Stimulated activated CD4-positive, alpha-beta T cell treated with anti-CD3 and anti-CD28 coated beads, Interleukin-15, amount 100 ng/mL, for 24 hours (primary cell): ENCODE data around the gene PLEKHN1.
A peak's percentile ranks its signal among the peaks of the same experiment; 100 is the strongest.

Experiments used
- DNase-seq: peaks from one replicate; pipeline ENCODE4 v3.0.0-alpha.2; 2020

Gene PLEKHN1, protein sequence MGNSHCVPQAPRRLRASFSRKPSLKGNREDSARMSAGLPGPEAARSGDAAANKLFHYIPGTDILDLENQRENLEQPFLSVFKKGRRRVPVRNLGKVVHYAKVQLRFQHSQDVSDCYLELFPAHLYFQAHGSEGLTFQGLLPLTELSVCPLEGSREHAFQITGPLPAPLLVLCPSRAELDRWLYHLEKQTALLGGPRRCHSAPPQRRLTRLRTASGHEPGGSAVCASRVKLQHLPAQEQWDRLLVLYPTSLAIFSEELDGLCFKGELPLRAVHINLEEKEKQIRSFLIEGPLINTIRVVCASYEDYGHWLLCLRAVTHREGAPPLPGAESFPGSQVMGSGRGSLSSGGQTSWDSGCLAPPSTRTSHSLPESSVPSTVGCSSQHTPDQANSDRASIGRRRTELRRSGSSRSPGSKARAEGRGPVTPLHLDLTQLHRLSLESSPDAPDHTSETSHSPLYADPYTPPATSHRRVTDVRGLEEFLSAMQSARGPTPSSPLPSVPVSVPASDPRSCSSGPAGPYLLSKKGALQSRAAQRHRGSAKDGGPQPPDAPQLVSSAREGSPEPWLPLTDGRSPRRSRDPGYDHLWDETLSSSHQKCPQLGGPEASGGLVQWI

DNA sequence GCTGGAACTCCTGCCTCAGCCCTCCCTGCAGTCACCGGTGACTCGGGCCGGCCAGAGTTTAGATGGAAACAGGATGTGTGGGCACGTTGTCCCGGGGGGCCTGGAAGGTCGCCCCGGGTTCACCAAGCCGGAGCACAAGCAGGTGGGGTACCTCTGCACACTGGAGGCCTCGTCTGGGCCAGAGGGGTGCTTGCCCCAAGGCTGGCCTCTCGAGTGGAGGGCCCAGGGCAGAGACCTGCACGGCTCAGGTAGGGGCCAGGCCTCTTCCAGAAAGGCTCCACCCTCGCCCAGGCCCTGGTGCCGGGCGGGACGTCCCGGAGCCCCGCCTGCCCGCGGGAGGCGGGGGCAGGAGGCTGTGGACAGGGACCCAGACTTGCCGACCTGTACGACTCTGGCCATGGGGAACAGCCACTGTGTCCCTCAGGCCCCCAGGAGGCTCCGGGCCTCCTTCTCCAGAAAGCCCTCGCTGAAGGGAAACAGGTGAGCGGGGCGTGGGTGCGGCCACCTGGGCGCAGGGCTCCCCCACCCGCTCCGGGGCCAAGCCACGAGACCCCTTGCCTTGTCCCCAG, at the start of gene PLEKHN1:
Gene PLEKHN1, plus strand, starts transcription at position 348 of the 569 bp plus-strand sequence. Its CDS starts 50 bp downstream, at position 398.
- peak; percentile 64 for DNase-seq

DNA sequence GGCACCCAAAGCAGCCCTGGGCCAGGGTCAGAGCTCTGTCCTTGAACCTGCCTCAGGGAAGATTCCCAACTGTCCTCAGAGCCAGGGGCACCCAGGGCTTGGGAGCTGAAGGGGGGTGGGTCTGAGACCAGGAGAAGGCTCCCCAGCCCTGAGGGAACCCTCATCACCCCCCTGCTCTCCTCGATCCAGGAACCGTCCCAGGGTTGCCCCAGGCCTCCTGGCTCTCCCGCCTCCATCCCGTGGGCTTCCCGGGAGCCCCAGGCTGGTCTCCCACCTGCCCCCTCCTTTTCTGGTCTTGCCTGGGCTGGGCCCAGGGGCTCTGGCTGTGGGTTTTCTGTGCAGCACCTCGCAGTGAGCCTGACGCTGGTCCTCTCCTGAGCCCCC, 49.2 kb upstream of the PLEKHN1 start:
- no peak for DNase-seq

- DNase-seq: no peak
These were observed 48.7 kb upstream of the PLEKHN1 start for GRCh38 chr1:917466-918091.

- DNase-seq: no peak
These were observed 47.9 kb upstream of the PLEKHN1 start for GRCh38 chr1:918353-918752.

DNA sequence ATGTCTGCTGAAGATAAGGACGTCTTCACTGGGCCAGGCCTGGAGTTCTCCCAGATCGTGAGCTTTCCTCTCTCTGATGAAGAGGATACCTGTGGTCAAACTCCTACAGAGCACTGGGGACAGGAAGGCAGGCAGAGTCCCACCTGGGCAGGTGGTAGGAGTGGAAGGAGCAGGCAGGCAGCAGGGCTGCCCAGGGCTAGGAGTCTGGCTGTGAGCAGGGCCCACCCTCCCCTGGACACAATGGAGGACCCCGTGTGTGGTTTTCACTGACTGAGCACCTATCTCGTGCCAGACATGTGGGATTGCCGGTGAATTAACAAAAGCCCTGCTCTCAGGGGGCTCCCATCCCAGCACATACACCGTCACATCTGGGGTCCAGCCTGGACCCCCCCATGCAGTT, 47.4 kb upstream of the PLEKHN1 start:
- no peak for DNase-seq

- no peak for DNase-seq
These were observed 46.9 kb upstream of the PLEKHN1 start for GRCh38 chr1:919271-919872.

- DNase-seq: no peak
These were observed 46.3 kb upstream of the PLEKHN1 start for GRCh38 chr1:920010-920409.

DNA sequence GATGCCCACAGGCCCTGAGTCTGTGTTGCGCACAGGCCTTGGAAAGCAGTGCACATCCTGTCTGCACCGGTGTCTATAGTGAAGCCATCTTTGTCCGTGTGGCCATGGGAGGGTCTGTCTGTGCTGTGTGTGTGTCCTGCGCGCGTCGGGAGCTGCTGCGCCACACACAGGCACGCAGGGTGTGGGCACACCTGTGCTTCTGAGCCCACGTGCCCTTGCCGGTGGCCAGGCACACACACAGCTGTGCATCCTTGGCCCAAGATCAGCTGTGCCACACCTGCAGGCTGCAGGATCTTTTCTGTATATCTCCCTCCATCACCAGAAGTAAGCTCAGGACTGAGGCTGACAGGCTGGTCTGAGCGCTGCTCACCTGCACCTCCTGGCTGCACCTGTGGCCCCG, 45.8 kb upstream of the PLEKHN1 start:
- DNase-seq: no peak

DNA sequence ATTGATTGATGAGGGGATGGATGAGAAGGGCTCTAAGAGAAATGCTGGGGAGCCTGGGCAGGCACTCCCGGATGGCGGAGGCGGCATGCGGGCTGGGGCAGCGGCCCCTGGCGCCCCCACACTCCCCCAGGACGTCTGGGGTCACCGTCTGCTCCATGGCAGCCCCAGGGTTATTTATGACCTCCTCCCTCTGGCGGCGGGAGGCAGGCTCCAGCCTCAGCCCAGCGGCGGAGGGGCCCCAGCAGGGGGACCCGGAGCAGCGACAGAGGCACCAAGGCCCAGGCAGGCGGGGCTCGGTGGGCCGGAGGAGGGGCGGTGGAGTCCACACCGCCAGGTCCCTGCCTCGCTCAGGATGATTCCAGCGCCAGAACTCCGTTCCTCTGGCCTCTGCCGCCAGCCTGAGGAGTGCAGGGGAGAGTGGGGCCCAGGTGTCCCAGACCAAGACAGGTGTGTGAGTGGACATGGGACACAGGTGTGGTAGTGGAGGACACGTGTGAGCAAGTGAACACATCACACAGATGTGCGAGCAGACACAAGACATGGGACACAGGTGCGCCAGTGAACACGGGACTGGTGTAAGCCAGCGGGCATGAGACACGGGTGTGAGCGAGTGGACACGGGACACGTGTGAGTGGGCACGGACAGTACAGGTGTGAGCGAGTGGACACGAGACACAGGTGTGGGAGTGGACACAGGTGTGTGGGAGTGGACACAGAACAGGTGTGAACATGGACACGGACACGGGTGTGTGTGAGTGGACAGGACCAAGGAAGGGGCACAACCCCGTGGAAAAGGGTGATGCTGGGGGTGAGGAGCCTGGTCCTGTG, 45.1 kb upstream of the PLEKHN1 start:
- peak; percentile 53 for DNase-seq

DNA sequence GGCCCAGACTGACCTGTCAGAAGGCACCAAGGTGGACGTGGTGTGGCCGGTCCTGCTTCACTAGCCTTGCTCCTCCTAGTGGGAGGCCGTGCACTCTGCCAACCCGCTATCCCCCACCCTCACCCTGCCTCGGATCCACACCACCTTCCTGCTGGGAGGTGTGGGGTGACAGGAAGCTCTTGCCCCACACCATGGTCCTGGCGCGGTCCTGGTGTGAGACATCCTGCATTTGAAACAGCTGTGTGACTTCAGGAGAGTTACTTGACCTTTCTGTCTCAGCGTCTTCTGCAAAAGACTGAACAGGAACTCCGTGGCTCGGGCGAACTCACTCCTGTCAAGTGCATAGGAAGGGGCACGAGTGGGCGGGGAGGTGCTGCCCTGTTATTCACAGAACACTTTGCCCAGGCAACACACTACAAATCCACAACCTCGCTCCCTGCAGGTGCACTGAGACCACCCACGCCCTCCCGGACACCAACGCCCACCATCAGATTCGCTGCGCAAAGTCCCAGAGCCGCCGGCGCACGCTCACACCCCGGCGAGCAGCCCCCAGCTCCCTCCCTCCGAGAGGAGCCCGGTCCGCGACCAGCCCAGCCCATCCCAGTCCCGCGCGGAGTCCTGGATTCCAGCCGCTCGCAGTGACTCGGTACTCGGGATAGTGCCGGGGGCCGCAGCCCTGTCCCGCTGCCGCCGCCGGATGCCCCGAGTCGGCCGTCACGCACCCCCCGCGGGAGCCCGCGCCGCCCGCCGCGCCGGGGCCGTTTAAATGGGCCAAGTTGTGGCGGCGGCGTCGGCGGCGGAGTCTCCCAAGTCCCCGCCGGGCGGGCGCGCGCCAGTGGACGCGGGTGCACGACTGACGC, 42.9 kb upstream of the PLEKHN1 start, which contains the start of gene SAMD11:
Gene SAMD11, plus strand, starts transcription at position 793 of the 860 bp plus-strand sequence. CDS start 509 bp downstream, outside the sequence.
- peak; percentile 70 for DNase-seq

- DNase-seq: no peak
These were observed 42.2 kb upstream of the PLEKHN1 start for GRCh38 chr1:923991-924655.

DNA sequence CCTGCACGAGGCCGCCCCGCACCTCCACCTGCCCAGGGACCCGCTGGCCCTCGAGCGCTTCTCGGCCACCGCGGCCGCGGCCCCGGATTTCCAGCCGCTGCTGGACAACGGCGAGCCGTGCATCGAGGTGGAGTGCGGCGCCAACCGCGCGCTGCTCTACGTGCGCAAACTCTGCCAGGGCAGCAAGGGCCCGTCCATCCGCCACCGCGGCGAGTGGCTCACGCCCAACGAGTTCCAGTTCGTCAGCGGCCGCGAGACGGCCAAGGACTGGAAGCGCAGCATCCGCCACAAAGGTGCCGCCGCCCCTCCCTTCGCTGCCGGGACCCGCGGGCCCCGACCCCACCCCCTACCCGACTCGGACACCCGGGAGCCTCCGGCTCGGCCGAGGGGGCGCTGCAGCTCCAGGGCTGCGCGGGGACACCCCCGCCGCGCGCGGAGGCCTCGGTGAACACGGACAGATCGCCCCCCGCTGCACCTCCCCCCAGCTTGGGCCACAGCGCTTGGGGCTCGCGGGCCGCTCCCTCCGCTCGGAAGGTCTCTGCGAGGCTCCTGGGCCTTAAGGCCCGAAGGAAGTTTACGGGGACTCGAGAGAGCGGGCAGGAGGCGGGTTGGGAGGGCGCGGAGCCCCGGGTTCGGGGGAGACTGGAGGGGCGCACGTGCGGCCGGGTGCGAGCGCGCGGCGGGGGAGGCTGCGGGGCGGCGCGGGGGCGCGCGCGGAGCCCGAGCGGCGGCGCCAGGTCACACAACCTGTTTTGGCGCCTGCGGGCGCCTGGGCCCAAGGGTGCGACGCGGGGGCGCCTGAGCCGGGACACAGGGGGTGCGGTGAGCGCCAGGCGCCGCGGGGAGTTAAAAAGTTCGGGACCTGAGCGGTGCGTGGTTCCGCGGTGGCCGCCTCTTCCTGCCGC, 41.4 kb upstream of the PLEKHN1 start:
- DNase-seq: peak; percentile 25

GRCh38 chr1:925561-926421, 40.5 kb upstream of the PLEKHN1 start:
- DNase-seq: peak; percentile 28

- DNase-seq: no peak
These were observed 39.0 kb upstream of the PLEKHN1 start for GRCh38 chr1:927234-927633.

DNA sequence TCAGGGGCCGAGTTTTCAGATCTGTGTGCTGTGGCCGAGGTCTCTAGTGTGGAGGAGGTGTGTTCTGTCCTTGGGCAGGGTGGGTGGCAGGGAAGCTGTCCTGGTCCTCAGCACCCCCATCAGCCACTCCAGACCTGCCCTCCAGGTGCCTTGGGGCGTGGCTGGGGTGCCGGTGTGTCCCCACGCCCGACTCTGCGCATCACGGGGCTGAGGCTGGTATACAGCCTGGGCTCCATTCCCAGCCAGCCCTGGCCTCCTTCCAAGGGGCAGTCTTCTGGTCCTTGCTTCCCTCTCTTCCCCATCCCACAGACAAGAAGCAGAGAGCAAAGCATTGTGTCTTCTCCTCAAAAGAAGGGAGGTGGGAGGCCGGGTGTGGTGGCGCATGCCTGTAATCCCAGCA, 38.5 kb upstream of the PLEKHN1 start:
- no peak for DNase-seq

GRCh38 chr1:928825-929661, 37.2 kb upstream of the PLEKHN1 start:
- DNase-seq: no peak
